ENCODE results near the gene GPATCH4. TPM values are rescaled to one million over a fixed set of nuclear protein-coding genes. Genes with fewer than 3 reads are reported as not detected.
"Not testable (repeated sequence)": the region's sequence is repeated elsewhere in the genome, so short reads cannot be mapped to it uniquely, and the experiment has no call there.

GPATCH4 gene
- total RNA-seq, 2 experiments from 2014 or later = 40.2 to 43.2 TPM

- H3K27me3 Mint-ChIP-seq; DNase-seq; H3K27ac Mint-ChIP-seq; POLR2A ChIA-PET; H3K4me3 Mint-ChIP-seq; CTCF ChIA-PET; H3K4me1 Mint-ChIP-seq (ENCODE audit: low read depth); intact Hi-C loops (cut with micrococcal nuclease); H3K36me3 Mint-ChIP-seq; H3K9me3 Mint-ChIP-seq: not testable (repeated sequence)
Measured at GRCh38 chr1:156552937-156553336, 48.3 kb downstream of the GPATCH4 start.

- intact Hi-C loops (cut with micrococcal nuclease) = no loop called here
- CTCF ChIA-PET = no interaction called here
Measured at GRCh38 chr1:156552518-156552917, 48.8 kb downstream of the GPATCH4 start.

GRCh38 chr1:156551869-156552268 lies 49.4 kb downstream of the GPATCH4 start:
- no peak overlapping the region for H3K27ac Mint-ChIP-seq
- no peaks in the 10 kb centered on the region for H3K27me3 Mint-ChIP-seq
- no peak overlapping the region for H3K4me3 Mint-ChIP-seq
- H3K4me1 Mint-ChIP-seq (ENCODE audit: low read depth) = peaks cover 2% of the 10 kb centered on the region
- no peaks in the 10 kb centered on the region for H3K36me3 Mint-ChIP-seq
- intact Hi-C loops (cut with micrococcal nuclease) = no loop called here
- POLR2A ChIA-PET = no interaction called here
- CTCF ChIA-PET = no interaction called here
- no peak for DNase-seq
- H3K9me3 Mint-ChIP-seq = no peaks in the 10 kb centered on the region

More at GRCh38 chr1:156552518-156552917, 48.8 kb downstream of the GPATCH4 start:
- POLR2A ChIA-PET = no interaction called here
- peaks cover 2% of the 10 kb centered on the region for H3K4me1 Mint-ChIP-seq (ENCODE audit: low read depth)
- no peaks in the 10 kb centered on the region for H3K9me3 Mint-ChIP-seq
- no peak overlapping the region for H3K27ac Mint-ChIP-seq
- no peak for DNase-seq
- no peaks in the 10 kb centered on the region for H3K36me3 Mint-ChIP-seq
- no peaks in the 10 kb centered on the region for H3K27me3 Mint-ChIP-seq
- no peak overlapping the region for H3K4me3 Mint-ChIP-seq

- Mint-ChIP-seq H3K27ac (no peak overlapping the region), H3K36me3 (no peaks in the 10 kb centered on the region), H3K9me3 (no peaks in the 10 kb centered on the region), H3K4me1 (ENCODE audit: low read depth) (peaks cover 2% of the 10 kb centered on the region), H3K27me3 (no peaks in the 10 kb centered on the region), H3K4me3 (no peak overlapping the region)
- POLR2A ChIA-PET = no interaction called here
- intact Hi-C loops (cut with micrococcal nuclease) = no loop called here
- DNase-seq = no peak
- CTCF ChIA-PET = no interaction called here
Measured at GRCh38 chr1:156551066-156551643, 50.1 kb downstream of the GPATCH4 start.

GRCh38 chr1:156550346-156550745 lies 50.9 kb downstream of the GPATCH4 start:
- H3K27ac Mint-ChIP-seq = no peak overlapping the region
- H3K9me3 Mint-ChIP-seq = no peaks in the 10 kb centered on the region
- peaks cover 2% of the 10 kb centered on the region for H3K4me1 Mint-ChIP-seq (ENCODE audit: low read depth)
- no peak for DNase-seq
- H3K27me3 Mint-ChIP-seq = no peaks in the 10 kb centered on the region
- ChIA-PET POLR2A (no interaction called here), CTCF (no interaction called here)
- H3K36me3 Mint-ChIP-seq = no peaks in the 10 kb centered on the region
- no peak overlapping the region for H3K4me3 Mint-ChIP-seq
- intact Hi-C loops (cut with micrococcal nuclease) = no loop called here

- peaks cover 2% of the 10 kb centered on the region for H3K4me1 Mint-ChIP-seq (ENCODE audit: low read depth)
- ChIA-PET CTCF (no interaction called here), POLR2A (no interaction called here)
- H3K4me3 Mint-ChIP-seq = no peak overlapping the region
- no peaks in the 10 kb centered on the region for H3K27me3 Mint-ChIP-seq
- H3K27ac Mint-ChIP-seq = no peak overlapping the region
- H3K9me3 Mint-ChIP-seq = no peaks in the 10 kb centered on the region
- no peak for DNase-seq
- intact Hi-C loops (cut with micrococcal nuclease) = no loop called here
- no peaks in the 10 kb centered on the region for H3K36me3 Mint-ChIP-seq
Measured at GRCh38 chr1:156549831-156550230, 51.4 kb downstream of the GPATCH4 start.

- no peaks in the 10 kb centered on the region for H3K36me3 Mint-ChIP-seq
- ChIA-PET POLR2A (no interaction called here), CTCF (interaction anchor here (0.6 kb wide), 1 partner anchor 343 kb away, joined by 3 read pairs; no protein-coding TSS in a partner anchor)
- H3K4me3 Mint-ChIP-seq = no peak overlapping the region
- H3K27me3 Mint-ChIP-seq = no peaks in the 10 kb centered on the region
- H3K27ac Mint-ChIP-seq = no peak overlapping the region
- H3K9me3 Mint-ChIP-seq = no peaks in the 10 kb centered on the region
- H3K4me1 Mint-ChIP-seq (ENCODE audit: low read depth) = peaks cover 2% of the 10 kb centered on the region
- intact Hi-C loops (cut with micrococcal nuclease) = no loop called here
- DNase-seq = no peak
Measured at GRCh38 chr1:156549390-156549789, 51.9 kb downstream of the GPATCH4 start.

GRCh38 chr1:156547982-156548381 lies 53.3 kb downstream of the GPATCH4 start:
- H3K4me3 Mint-ChIP-seq = no peak overlapping the region
- no peaks in the 10 kb centered on the region for H3K27me3 Mint-ChIP-seq
- no peak for DNase-seq
- POLR2A ChIA-PET = no interaction called here
- CTCF ChIA-PET = no interaction called here
- no peaks in the 10 kb centered on the region for H3K36me3 Mint-ChIP-seq
- intact Hi-C loops (cut with micrococcal nuclease) = no loop called here
- H3K4me1 Mint-ChIP-seq (ENCODE audit: low read depth) = no peaks in the 10 kb centered on the region
- H3K9me3 Mint-ChIP-seq = no peaks in the 10 kb centered on the region
- no peak overlapping the region for H3K27ac Mint-ChIP-seq

GRCh38 chr1:156547434-156547833 lies 53.8 kb downstream of the GPATCH4 start:
- H3K4me1 Mint-ChIP-seq (ENCODE audit: low read depth) = no peaks in the 10 kb centered on the region
- CTCF ChIA-PET = no interaction called here

GRCh38 chr1:156546267-156546666 lies 55.0 kb downstream of the GPATCH4 start:
- intact Hi-C loops (cut with micrococcal nuclease) = no loop called here
- no peak overlapping the region for H3K4me3 Mint-ChIP-seq
- peaks cover 1% of the 10 kb centered on the region for H3K36me3 Mint-ChIP-seq
- no peaks in the 10 kb centered on the region for H3K4me1 Mint-ChIP-seq (ENCODE audit: low read depth)
- CTCF ChIA-PET = no interaction called here
- no peak overlapping the region for H3K27ac Mint-ChIP-seq
- H3K9me3 Mint-ChIP-seq = no peaks in the 10 kb centered on the region
- H3K27me3 Mint-ChIP-seq = no peaks in the 10 kb centered on the region
- POLR2A ChIA-PET = no interaction called here
- DNase-seq = no peak

More at GRCh38 chr1:156547434-156547833, 53.8 kb downstream of the GPATCH4 start:
- Mint-ChIP-seq H3K4me3 (no peak overlapping the region), H3K27ac (no peak overlapping the region), H3K36me3 (no peaks in the 10 kb centered on the region), H3K9me3 (no peaks in the 10 kb centered on the region), H3K27me3 (no peaks in the 10 kb centered on the region)
- POLR2A ChIA-PET = no interaction called here
- no peak for DNase-seq
- intact Hi-C loops (cut with micrococcal nuclease) = no loop called here

- H3K27me3 Mint-ChIP-seq = no peaks in the 10 kb centered on the region
- intact Hi-C loops (cut with micrococcal nuclease) = no loop called here
- peaks cover 1% of the 10 kb centered on the region for H3K36me3 Mint-ChIP-seq
- CTCF ChIA-PET = interaction anchor here (1.0 kb wide), 1 partner anchor 159 kb away, joined by 3 read pairs; no protein-coding TSS in a partner anchor
- H3K27ac Mint-ChIP-seq = no peak overlapping the region
- H3K4me3 Mint-ChIP-seq = no peak overlapping the region
- no peaks in the 10 kb centered on the region for H3K4me1 Mint-ChIP-seq (ENCODE audit: low read depth)
- no peaks in the 10 kb centered on the region for H3K9me3 Mint-ChIP-seq
- DNase-seq = no peak
- POLR2A ChIA-PET = no interaction called here
Measured at GRCh38 chr1:156544592-156545102, 56.6 kb downstream of the GPATCH4 start.
